GM19238 (cell line): Measurements from ENCODE around the gene SCAPER.
"Not testable (repeated sequence)": the region's sequence is repeated elsewhere in the genome, so short reads cannot be mapped to it uniquely, and the experiment has no call there.

Experiments
- DNase-seq: peaks from one replicate; pipeline ENCODE4 v3.0.0; 2011; ENCODE audit warnings: low spot score; ENCODE audit not compliant: insufficient read length

SCAPER gene

DNA sequence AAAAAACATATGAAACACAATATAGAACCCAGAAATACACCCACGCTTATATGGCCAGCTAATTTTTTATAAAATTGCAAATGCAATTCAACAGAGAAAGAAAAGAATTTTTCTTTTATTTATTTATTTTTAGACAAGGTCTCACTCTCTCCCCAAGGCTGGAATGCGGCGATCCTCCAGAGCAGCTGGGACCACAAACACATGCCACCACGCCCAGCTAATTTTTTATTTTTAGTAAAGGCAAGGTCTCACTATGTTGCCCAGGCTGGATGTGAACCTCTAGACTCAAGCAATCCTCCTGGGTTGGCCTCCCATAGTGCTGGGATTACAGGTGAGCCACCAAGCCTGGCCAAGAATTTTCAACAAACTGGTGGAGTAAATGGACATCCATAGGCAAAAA, 117.9 kb downstream of the SCAPER start:
- DNase-seq = no peak

DNA sequence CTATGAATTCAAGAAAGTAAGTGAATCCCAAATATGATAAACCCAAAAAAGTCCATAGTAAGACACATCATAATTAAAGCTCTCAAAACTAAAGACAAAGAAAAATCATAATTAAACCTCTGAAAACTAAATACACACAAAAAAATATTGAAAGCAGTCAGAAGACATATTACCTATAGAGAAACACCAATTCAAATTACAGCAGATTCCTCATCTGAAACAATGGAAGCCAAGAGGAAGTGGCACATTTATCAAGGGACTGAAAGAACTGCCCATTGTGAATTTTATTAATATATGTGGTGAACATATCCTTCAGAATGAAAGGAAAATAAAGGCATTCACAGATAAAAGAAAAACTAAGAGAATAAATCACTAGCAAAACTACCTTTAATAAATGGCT, 128.2 kb downstream of the SCAPER start:
- no peak for DNase-seq

DNA sequence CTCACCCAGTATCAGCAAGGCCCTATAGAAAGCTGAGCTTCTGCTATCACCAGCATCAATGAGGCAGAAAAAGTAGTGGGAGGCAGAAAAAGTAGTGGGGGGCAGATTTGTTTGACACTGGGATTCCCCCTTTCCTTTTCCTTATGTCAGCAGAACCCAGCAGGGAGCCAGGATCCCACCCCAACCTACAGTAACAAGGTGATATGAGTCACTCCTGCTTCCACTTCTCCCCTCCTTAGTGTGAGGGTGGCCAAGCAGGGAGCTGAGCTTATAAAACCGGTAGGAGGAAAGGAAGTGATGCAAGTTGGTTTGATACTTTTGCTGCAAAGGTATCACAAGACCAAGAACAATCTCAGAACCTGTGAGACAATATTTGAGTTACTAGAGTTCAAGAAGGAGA, 128.7 kb downstream of the SCAPER start:
- DNase-seq = no peak

DNA sequence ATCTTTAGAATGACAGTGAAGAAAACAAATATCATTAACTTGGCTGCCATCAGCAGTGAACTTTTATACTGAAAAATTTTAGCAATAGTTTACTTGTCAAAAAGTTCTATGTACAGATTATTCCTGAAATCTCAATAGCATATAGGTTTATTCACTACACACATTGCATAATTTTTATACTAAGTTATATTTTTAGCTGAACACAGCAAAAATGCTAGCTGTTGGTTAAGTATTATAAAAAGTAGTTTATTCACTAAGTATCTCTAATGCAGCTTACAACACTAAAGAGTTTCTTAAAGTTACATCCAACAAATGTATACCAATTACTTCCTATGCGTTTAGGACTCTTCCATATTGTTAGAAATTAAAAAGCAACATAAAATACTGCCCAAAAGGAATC, 131.9 kb downstream of the SCAPER start:
- DNase-seq = no peak

DNA sequence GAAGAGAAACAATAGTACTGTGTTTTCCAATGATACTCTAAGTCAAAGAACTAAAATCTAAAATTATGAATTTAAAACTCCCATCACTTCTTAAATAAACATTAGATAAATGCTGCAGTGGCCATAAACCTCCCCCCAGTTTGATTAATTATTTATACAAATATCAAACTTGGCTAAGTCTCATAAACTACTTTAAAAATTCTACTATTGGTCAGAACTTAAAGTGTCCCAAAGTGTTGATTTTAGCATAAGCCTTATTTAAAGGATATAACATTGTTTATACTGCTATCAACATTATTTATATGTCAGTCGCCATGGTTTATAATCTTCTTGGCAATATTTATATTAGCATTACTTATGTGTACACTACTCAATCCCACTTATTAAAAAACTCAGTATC, 132.4 kb downstream of the SCAPER start:
- no peak for DNase-seq

DNA sequence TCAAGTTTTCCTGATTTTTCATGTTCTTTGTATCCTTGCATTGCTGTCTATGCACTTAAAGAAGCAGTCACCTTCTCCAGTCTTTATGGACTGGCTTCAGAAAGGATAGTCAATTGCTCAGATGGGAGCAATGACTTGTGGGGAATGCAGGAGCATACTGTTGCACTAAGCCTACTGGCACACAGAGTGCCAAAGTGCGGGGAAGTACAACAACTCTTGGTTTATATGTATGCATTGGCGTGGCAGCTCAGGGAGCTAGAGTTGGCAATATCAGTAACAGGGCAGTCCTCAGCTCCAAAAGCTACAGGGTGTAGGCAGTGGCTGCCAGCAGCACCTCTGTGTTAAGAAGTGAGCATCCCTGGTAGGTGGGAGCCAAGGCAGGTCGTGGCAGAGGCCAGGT, 141.1 kb downstream of the SCAPER start:
- no peak for DNase-seq

DNA sequence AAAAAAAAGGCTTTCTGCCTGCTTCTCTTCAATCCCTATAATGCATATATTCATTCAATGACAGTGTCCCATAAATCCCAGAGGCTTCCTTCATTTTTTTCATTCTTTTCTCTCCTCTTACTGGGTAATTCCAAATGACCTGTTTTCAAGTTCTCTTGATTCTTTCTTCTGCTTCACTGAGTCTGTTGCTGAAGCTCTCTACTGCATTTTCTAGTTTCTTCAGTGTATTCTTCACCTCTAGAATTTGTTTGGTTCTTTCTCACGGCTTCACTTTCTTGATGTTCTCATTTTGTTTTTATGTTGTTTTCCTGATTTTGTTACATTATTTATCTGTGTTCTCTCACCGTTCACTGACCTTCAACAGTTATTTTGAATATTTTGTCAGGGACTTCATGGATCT, 141.6 kb downstream of the SCAPER start:
- no peak for DNase-seq

DNA sequence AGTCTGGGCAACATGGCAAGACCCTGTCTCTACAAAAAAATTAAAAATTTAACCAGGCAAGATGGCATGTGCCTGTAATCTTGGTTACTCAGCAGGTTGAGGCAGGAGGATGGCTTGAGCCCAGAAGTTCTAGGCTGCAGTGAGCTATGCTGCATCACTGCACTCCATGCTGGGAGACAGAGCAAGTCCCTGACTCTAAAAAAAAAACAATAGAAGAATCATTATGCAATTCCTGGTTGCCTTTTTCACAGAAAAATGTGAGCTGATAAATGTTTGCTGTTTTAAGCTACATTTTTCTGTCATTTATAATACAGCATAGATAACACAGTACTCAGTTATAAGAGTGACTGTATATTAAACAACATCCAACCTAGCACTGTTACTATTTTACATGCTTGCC, 148.8 kb downstream of the SCAPER start:
- DNase-seq = no peak

DNA sequence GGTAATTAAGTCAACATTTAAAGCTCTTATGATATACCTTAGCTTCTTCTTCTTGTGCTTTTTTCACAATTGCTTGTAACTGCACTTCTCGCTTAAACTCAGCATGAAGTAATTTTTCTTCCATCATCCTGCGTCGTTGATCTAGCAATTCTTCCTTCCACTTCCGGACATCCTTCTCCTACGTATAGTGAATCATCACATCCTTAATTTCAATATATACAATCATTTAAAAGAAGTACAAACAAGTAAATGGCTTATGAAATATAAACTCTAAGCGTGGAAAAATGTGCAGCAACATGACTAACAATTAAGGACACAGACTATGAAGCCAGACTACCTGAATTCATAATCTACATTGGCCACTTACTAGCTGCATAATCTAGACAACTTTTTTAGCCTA, 151.4 kb downstream of the SCAPER start:
- DNase-seq = no peak

DNA sequence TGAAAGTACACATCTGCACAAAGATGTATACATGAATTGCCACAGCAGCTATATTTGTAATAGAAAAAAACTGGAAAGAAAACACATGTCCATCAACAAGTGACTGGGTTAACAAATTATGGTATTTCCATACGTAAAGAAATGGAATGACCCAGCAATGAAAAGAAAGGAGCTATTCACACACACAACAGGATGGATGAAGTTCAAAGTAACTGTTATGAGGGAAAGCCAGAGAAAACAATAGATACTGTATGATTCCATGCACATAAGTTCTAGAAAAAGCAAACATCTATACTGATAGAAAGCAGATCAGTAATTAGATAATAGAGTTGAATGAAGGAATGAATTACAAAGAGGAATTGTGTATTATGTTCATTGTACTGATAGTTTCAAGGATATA, 152.0 kb downstream of the SCAPER start:
- no peak for DNase-seq

DNA sequence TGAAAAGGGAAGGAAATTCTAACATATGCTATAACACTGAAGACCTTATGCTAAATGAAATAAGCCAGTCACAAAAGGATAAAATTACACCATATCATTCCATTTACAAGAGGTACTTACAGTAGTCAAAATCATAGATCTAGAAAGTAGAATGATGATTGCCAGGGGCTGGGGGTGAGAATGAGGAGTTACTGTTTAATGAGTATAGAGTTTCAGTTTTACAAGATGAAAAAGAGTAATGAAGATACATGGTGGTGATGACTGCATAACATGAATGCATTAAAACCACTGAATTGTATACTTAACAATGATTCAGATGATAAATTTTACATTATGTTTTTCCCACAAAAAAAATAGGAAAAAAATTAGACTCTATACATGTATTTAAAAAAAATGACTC, 152.6 kb downstream of the SCAPER start:
- no peak for DNase-seq

DNA sequence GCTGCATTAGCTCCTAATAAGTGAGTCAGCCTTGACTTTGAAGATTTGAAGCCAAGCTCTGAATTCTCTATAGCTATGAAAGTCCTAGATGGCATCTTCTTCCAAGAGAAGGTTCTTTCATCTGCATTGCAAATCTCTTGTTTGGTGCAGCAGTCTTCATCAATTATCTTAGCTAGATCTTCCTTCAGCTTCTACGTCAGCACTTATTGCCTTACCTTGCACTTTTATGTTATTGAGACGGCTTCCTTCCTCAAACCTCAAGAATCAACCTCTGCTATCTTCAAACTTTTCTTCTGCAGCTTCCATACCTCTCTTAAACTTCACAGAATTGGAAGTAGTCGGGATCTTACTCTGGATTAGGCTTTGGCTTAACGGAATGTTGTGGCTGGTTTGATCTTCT, 167.6 kb downstream of the SCAPER start:
- DNase-seq = no peak

DNA sequence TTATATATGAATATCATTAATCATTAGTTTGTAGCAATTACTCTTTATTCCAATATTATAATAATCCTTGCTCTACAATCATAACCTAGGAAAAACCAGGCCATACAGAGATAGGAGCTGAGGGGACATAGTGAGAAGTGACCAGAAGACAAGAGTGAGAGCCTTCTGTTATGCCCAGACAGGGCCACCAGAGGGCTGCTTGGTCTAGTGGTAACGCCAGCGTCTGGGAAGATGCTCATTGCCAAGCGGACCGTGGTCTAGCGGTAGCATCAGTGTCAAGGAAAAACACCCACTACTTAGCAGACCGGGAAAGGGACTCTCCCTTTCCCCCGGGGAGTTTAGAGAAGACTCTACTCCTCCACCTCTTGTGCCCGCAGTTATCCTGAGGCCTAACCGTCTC, 172.8 kb downstream of the SCAPER start:
- not testable (repeated sequence) for DNase-seq

DNA sequence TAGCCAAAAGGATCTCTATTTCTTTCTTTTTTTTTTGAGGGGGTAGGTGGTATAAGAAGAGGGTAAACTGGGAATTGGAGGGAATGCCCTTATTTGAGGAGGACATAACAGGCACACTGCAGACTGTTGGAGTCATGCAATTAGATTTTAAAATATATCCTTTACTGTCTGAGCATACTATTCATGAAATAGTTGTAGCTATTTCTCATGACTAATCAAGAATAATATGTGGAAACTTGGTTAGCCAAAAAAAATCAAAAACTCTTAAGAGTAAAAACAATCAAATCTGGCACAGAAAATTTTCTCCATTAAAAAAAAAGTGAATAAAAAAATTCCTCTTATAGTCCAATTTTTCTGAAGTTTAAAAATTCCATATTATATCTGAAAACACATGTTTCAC, 174.9 kb downstream of the SCAPER start:
- no peak for DNase-seq

DNA sequence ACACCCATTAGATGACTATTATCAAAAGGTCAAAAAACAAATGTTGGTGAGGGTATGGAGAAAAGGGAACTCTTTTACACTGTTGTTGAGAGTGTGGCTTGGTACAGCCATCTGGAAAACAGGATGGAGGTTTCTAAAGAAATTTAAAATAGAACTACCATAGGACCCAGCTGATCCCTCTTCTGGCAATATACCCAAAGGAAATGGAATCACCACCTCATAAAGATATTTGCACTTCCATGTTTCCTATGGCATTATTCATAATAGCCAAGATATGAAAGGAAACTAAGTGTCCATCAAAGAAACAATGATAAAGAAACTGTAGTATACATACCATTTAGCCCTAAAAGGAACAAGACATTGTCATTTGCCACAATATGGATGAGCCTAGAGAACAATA, 186.3 kb downstream of the SCAPER start:
- DNase-seq = no peak

DNA sequence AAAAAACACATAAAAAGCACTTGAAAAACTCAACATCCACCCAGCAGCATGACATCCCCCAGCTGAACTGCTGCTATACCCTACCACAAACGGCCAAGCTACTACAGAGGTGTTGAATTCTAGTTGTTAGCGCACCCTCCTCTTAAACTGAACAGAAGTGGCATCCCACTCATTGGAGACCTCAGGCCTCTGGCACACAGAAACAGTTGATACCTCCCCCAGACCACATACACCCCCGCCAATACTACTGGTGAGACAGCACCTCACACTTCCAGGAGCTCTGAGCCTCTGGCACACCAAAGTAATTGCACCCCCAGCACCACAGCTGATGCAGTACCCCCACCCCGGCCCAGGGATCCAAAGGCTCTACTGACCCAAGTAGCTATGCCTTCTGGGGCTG, 190.2 kb downstream of the SCAPER start:
- DNase-seq = no peak

DNA sequence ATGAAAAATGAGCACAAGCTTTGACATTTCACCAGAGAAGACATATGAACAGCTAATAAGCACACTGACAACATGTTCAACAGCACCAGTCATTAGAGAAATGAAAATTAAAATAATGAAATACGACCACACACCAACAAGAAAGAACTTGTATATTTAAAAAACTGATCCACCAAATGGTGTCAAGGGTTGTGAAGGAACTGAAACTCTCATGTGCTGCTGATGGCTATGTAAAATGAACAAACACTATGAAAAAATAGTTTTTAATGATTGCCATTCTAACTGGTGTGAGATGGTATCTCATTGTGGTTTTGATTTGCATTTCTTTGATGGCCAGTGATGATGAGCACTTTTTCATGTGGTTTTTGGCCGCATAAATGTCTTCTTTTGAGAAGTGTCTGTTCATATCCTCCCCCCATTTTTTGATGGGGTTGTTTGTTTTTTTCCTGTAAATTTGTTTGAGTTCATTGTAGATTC, 193.8 kb downstream of the SCAPER start:
- DNase-seq = peak; percentile 1

DNA sequence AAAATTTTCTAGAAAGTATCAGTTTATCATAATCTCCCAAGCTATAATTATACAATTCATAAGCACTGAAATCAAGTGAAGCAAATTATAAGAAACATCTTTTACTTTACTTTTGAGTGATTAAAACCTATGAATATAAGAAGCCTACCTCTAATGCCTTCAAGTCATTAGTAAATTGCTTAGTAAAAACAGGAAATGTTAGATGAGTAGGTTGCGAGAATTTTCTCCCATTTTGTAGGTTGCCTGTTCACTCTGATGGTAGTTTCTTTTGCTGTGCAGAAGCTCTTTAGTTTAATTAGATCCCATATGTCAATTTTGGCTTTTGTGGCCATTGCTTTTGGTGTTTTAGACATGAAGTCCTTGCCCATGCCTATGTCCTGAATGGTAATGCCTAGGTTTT, 201.1 kb downstream of the SCAPER start:
- DNase-seq = not testable (repeated sequence)

DNA sequence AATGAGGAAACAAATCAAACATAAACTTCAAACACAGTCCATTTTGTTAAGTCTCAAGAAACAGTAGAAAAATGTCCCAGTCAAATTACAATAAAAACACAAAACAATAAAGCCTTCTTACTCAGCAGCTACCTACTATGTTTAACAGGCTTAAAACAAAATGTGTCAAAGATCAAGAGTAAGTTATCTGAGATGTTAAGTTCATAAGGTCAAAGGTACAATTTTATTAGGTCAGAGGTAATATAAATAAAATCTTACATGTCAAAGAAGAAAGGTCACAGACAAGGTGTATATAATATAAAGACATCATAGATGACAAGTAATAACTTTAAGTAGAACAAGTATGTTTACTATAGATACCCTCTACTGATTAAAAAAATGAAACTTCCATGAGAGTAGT, 208.3 kb downstream of the SCAPER start:
- DNase-seq = no peak

DNA sequence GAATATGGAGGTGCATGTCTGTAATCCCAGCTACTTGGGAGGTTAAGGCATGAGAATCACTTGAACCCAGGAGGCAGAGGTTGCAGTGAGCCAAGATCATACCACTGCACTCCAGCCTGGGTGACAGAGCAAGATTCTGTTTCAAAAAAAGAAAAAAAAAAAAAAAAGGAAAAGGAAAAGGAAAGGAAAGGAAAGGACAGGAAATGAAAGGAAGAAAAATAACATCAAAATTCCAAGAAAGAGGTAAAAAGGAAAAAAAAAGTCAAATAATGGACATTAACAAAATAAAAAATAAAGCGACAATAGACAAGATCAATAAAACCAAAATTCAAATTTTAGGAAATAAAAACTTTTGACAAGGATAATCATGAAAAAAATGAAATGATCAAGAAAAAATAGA, 212.6 kb downstream of the SCAPER start:
- DNase-seq = not testable (repeated sequence)

DNA sequence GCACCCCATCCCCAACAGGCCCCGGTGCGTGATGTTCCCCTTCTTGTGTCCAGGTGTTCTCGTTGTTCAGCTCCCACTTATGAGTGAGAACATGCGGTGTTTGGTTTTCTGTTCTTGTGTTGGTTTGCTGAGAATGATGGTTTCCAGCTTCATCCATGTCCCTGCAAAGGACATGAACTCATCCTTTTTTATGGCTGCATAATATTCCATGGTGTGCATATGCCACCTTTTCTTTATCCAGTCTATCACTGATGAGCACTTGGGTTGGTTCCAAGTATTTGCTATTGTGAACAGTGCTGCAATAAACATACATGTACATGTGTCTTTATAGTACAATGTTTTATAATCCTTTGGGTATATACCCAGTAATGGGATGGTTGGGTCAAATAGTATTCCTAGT, 217.5 kb downstream of the SCAPER start:
- not testable (repeated sequence) for DNase-seq

DNA sequence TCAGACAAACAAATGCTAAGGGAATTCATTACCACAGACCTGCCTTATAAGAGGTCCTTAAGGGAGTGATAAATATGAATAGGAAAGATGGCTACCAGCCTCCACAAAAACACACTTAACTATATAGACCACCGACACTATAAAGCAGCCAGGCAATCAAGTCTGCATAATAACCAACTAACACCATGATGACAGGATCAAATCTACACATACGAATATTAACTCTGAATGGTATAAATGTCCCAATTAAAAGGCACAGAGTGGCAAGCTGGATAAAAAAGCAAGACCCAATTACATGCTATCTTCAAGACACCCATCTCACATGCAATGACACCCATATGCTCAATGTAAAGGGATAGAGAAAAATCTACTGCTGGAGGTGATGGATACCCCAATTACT, 221.1 kb downstream of the SCAPER start:
- no peak for DNase-seq

DNA sequence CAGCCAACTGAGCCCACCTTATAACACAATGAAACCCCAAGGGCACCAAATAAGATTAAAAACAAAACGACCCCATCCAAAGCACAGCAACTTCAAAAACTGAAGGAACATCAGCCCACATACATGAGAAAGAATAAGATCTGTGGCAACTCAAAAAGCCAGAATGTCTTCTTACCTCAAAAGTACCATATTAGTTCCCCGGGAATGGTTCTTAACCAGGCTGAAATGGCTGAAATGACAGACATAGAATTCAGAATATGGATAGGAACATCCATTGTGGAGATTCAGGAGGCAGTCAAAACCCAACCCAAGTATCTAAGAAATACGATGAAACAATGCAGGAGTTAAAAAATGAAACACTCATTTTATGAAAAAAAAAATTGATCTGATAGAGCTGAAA, 222.3 kb downstream of the SCAPER start:
- no peak for DNase-seq

DNA sequence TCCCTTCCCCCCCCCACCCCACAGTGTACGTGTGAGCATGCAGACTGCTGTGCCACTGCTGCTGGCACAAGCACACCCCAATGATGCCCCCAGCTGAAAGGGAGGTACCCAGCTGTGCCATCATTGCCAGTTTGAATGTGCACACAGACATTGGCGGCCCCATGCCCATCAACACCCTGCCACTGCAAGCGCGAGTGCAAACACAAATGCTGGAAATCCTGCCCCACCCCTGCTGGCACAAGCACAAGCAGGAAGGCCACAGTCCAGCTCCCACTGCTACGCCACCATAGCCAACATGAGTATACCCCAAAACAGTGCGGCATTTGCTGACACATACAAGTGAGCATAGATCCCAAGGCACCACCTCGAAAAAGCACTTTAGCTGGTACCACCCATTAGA, 222.9 kb downstream of the SCAPER start:
- no peak for DNase-seq
